Measurements from ENCODE around the gene ITM2A. TPM values are rescaled to one million over a fixed set of nuclear protein-coding genes. Genes with fewer than 3 reads are reported as not detected.

Gene ITM2A
- total RNA-seq, 1 experiment from 2014 or later, result 839 TPM

- CTCF ChIA-PET, result no interaction called here
- no peak for DNase-seq (ENCODE audit: low spot score)
- intact Hi-C loops (cut with micrococcal nuclease; ENCODE audit: unreplicated experiment), result no loop called here
- TF ChIP-seq EZH2 (IDR thresholded peaks at IDR 0.05; ENCODE audit: borderline replicate concordance, low read depth, low read length, poor library complexity, severe bottlenecking) (no peak), CTCF (conservative IDR thresholded peaks at IDR 0.05; ENCODE audit: low read depth, low read length) (no peak)
- Histone ChIP-seq H3K4me1 (ENCODE audit: insufficient read depth, low read length, poor library complexity, severe bottlenecking) (no peaks in the 10 kb centered on the region), H3K9me3 (ENCODE audit: low read depth, low read length, poor library complexity, severe bottlenecking) (no peaks in the 10 kb centered on the region), H3K36me3 (ENCODE audit: insufficient read depth, low read length, poor library complexity, severe bottlenecking) (no peaks in the 10 kb centered on the region), H3K27ac (ENCODE audit: low read depth, low read length, poor library complexity, severe bottlenecking) (no peak overlapping the region), H3K4me3 (ENCODE audit: low read depth, low read length, poor library complexity, severe bottlenecking) (no peak overlapping the region), H3K27me3 (replicated peaks; ENCODE audit: insufficient read depth, low read depth, low read length, poor library complexity) (no peaks in the 10 kb centered on the region)
- POLR2A ChIA-PET (ENCODE audit: low non-redundant PET), result no interaction called here
- no TSS peak for BruUV-seq (replicated peaks)
These were observed 4.5 kb upstream of the ITM2A start for GRCh38 chrX:79371640-79372039.

GRCh38 chrX:79371101-79371500 lies 4.0 kb upstream of the ITM2A start:
- H3K9me3 ChIP-seq (ENCODE audit: low read depth, low read length, poor library complexity, severe bottlenecking), result no peaks in the 10 kb centered on the region
- POLR2A ChIA-PET (ENCODE audit: low non-redundant PET), result no interaction called here
- no peak for TF ChIP-seq EZH2 (IDR thresholded peaks at IDR 0.05; ENCODE audit: borderline replicate concordance, low read depth, low read length, poor library complexity, severe bottlenecking)
- no peak for TF ChIP-seq CTCF (conservative IDR thresholded peaks at IDR 0.05; ENCODE audit: low read depth, low read length)
- H3K4me3 ChIP-seq (ENCODE audit: low read depth, low read length, poor library complexity, severe bottlenecking), result no peak overlapping the region
- H3K4me1 ChIP-seq (ENCODE audit: insufficient read depth, low read length, poor library complexity, severe bottlenecking), result no peaks in the 10 kb centered on the region
- intact Hi-C loops (cut with micrococcal nuclease; ENCODE audit: unreplicated experiment), result no loop called here
- CTCF ChIA-PET, result no interaction called here
- BruUV-seq (replicated peaks), result no TSS peak
- no peaks in the 10 kb centered on the region for H3K27me3 ChIP-seq (replicated peaks; ENCODE audit: insufficient read depth, low read depth, low read length, poor library complexity)
- no peak overlapping the region for H3K27ac ChIP-seq (ENCODE audit: low read depth, low read length, poor library complexity, severe bottlenecking)
- no peaks in the 10 kb centered on the region for H3K36me3 ChIP-seq (ENCODE audit: insufficient read depth, low read length, poor library complexity, severe bottlenecking)
- DNase-seq (ENCODE audit: low spot score), result no peak

DNA sequence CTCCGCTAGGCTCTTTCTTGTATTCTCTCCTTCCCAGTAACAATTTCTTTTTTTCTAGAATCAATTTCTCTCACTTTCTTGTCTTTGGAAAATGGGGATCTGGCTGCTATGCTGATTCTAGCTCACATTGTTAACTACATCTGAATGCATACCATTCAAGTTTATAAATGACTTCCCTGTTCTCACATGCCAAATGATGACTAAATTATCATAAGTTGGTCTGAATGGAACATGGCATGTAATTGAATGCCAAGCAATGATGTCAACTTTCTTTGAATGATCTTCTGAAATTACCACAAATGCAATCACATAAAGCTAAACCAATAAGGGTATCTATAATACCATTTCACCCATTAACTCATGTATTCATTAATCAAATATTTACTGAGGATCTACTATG lies 2.7 kb upstream of the ITM2A start:
- ChIA-PET POLR2A (ENCODE audit: low non-redundant PET) (no interaction called here), CTCF (no interaction called here)
- no peaks in the 10 kb centered on the region for H3K4me1 ChIP-seq (ENCODE audit: insufficient read depth, low read length, poor library complexity, severe bottlenecking)
- no peaks in the 10 kb centered on the region for H3K36me3 ChIP-seq (ENCODE audit: insufficient read depth, low read length, poor library complexity, severe bottlenecking)
- intact Hi-C loops (cut with micrococcal nuclease; ENCODE audit: unreplicated experiment), result loop anchor here (10.0 kb wide), 1 partner anchor 275 kb away; no protein-coding TSS in a partner anchor
- no peak for DNase-seq (ENCODE audit: low spot score)
- H3K27me3 ChIP-seq (replicated peaks; ENCODE audit: insufficient read depth, low read depth, low read length, poor library complexity), result no peaks in the 10 kb centered on the region
- no TSS peak for BruUV-seq (replicated peaks)
- TF ChIP-seq CTCF (conservative IDR thresholded peaks at IDR 0.05; ENCODE audit: low read depth, low read length) (no peak), EZH2 (IDR thresholded peaks at IDR 0.05; ENCODE audit: borderline replicate concordance, low read depth, low read length, poor library complexity, severe bottlenecking) (no peak)
- no peak overlapping the region for H3K27ac ChIP-seq (ENCODE audit: low read depth, low read length, poor library complexity, severe bottlenecking)
- no peaks in the 10 kb centered on the region for H3K9me3 ChIP-seq (ENCODE audit: low read depth, low read length, poor library complexity, severe bottlenecking)
- H3K4me3 ChIP-seq (ENCODE audit: low read depth, low read length, poor library complexity, severe bottlenecking), result no peak overlapping the region
